GM18951 (cell line): ENCODE data around the gene WDFY2.
A peak's percentile ranks its signal among the peaks of the same experiment; 100 is the strongest.

Experiments used
- POLR2A ChIP-seq: IDR thresholded peaks from 4 replicates; pipeline ENCODE4 v1.6.1; 2011; ENCODE audit warnings: mild to moderate bottlenecking; ENCODE audit not compliant: insufficient read length, insufficient read depth; ENCODE audit errors: extremely low read depth
- in situ Hi-C: fragments of 300-500 bp; cut with MboI; formaldehyde crosslinking; loops from one replicate; pipeline ENCODE4 v1.12.0; 2022; ENCODE audit warnings: low sequenced_read_pairs, mixed read lengths, inconsistent platforms; ENCODE audit not compliant: unreplicated experiment

WDFY2 gene

GRCh38 chr13:51773515-51773914, 189.3 kb downstream of the WDFY2 start:
- in situ Hi-C loops = no loop called here
- TF ChIP-seq POLR2A = no peak

GRCh38 chr13:51776179-51776578, 191.9 kb downstream of the WDFY2 start:
- in situ Hi-C loops = no loop called here

GRCh38 chr13:51777921-51778320, 193.7 kb downstream of the WDFY2 start:
- in situ Hi-C loops = no loop called here
- no peak for TF ChIP-seq POLR2A

More at GRCh38 chr13:51776179-51776578, 191.9 kb downstream of the WDFY2 start:
- no peak for TF ChIP-seq POLR2A

- in situ Hi-C loops = no loop called here
- TF ChIP-seq POLR2A = no peak
Observed at GRCh38 chr13:51778392-51778791, 194.1 kb downstream of the WDFY2 start.

- no peak for TF ChIP-seq POLR2A
- in situ Hi-C loops = no loop called here
Observed at GRCh38 chr13:51780099-51780498, 195.8 kb downstream of the WDFY2 start.

GRCh38 chr13:51781246-51782022, 197.2 kb downstream of the WDFY2 start:
- in situ Hi-C loops = no loop called here
- no peak for TF ChIP-seq POLR2A

GRCh38 chr13:51782026-51782710, 197.9 kb downstream of the WDFY2 start:
- TF ChIP-seq POLR2A = no peak
- in situ Hi-C loops = no loop called here

GRCh38 chr13:51783428-51784094, 199.3 kb downstream of the WDFY2 start:
- no peak for TF ChIP-seq POLR2A
- in situ Hi-C loops = no loop called here

- TF ChIP-seq POLR2A = no peak
- in situ Hi-C loops = no loop called here
Observed at GRCh38 chr13:51784097-51784496, 199.8 kb downstream of the WDFY2 start.

- in situ Hi-C loops = no loop called here
- no peak for TF ChIP-seq POLR2A
Observed at GRCh38 chr13:51785712-51786424, 201.6 kb downstream of the WDFY2 start.

GRCh38 chr13:51786425-51787265, 202.4 kb downstream of the WDFY2 start:
- TF ChIP-seq POLR2A = no peak
- in situ Hi-C loops = no loop called here

- TF ChIP-seq POLR2A = peak; percentile 27
- in situ Hi-C loops = no loop called here
Observed at GRCh38 chr13:51793570-51794271, 209.5 kb downstream of the WDFY2 start.
